Measurements from ENCODE around the gene TSC22D1. TPM values are rescaled to one million over a fixed set of nuclear protein-coding genes. Genes with fewer than 3 reads are reported as not detected.

TSC22D1 gene
- total RNA-seq, 2 donors from 2014 or later, result 30.7 to 50.1 TPM

GRCh38 chr13:44574466-44574855, 1.7 kb downstream of the TSC22D1 start:
- no peak overlapping the region for H3K27ac ChIP-seq
- H3K4me1 ChIP-seq, result peaks cover 47% of the 10 kb centered on the region
- H3K36me3 ChIP-seq (replicated peaks in 1 of 2; ENCODE audit: insufficient read depth in 1 of 2, low read depth in 2 of 2), result no peaks in the 10 kb centered on the region
- H3K9me3 ChIP-seq, result no peaks in the 10 kb centered on the region
- no peaks in the 10 kb centered on the region for H3K27me3 ChIP-seq
- no peak overlapping the region for H3K4me3 ChIP-seq
- ATAC-seq (no peak), DNase-seq (no peak)
- no peak for TF ChIP-seq CTCF (IDR thresholded peaks at IDR 0.05)
- TF ChIP-seq POLR2A (IDR thresholded peaks at IDR 0.05), result no peak
- whole genome bisulfite sequencing, 2 donors, result 64 to 65% methylated on average over 1 of the region's 1 CpG
- intact Hi-C loops (cut with DNase I), result no loop called here

- Histone ChIP-seq H3K27ac (peak overlapping the region in 2 of 4 donors; percentile 25 to 26), H3K9me3 (no peaks in the 10 kb centered on the region), H3K36me3 (replicated peaks in 1 of 2; ENCODE audit: insufficient read depth in 1 of 2, low read depth in 2 of 2) (no peaks in the 10 kb centered on the region), H3K4me1 (peaks cover 47% of the 10 kb centered on the region), H3K4me3 (no peak overlapping the region), H3K27me3 (no peaks in the 10 kb centered on the region)
- ATAC-seq (no peak), DNase-seq (peak; percentile 22 to 66 (median 41))
- peak in 4 of 7 experiments; percentile 39 to 59 (median 46) for TF ChIP-seq CTCF (IDR thresholded peaks at IDR 0.05)
- no peak for TF ChIP-seq POLR2A (IDR thresholded peaks at IDR 0.05)
- intact Hi-C loops (cut with DNase I), result no loop called here
- WGBS, 2 donors, result 50 to 85% methylated on average over 3 to 4 of the region's 4 CpGs
Measured at GRCh38 chr13:44573790-44574465, 2.2 kb downstream of the TSC22D1 start.

GRCh38 chr13:44573071-44573470, 3.1 kb downstream of the TSC22D1 start:
- Histone ChIP-seq H3K27me3 (no peaks in the 10 kb centered on the region), H3K4me3 (peak overlapping the region in 1 of 2 donors; percentile 7), H3K9me3 (no peaks in the 10 kb centered on the region), H3K36me3 (replicated peaks in 1 of 2; ENCODE audit: insufficient read depth in 1 of 2, low read depth in 2 of 2) (no peaks in the 10 kb centered on the region), H3K4me1 (peaks cover 41% of the 10 kb centered on the region), H3K27ac (no peak overlapping the region)
- TF ChIP-seq CTCF (IDR thresholded peaks at IDR 0.05), result no peak
- no peak for TF ChIP-seq POLR2A (IDR thresholded peaks at IDR 0.05)
- WGBS, 2 donors, result 93 to 98% methylated on average over 7 of the region's 7 CpGs
- DNase-seq, result no peak
- intact Hi-C loops (cut with DNase I), result no loop called here
- no peak for ATAC-seq

- H3K4me3 ChIP-seq, result no peak overlapping the region
- H3K27ac ChIP-seq, result no peak overlapping the region
- intact Hi-C loops (cut with DNase I), result no loop called here
- TF ChIP-seq POLR2A (IDR thresholded peaks at IDR 0.05), result no peak
- TF ChIP-seq CTCF (IDR thresholded peaks at IDR 0.05), result no peak
- no peaks in the 10 kb centered on the region for H3K36me3 ChIP-seq (replicated peaks in 1 of 2; ENCODE audit: insufficient read depth in 1 of 2, low read depth in 2 of 2)
- H3K4me1 ChIP-seq, result peaks cover 10% of the 10 kb centered on the region
- DNase-seq (no peak), ATAC-seq (no peak)
- no peaks in the 10 kb centered on the region for H3K27me3 ChIP-seq
- H3K9me3 ChIP-seq, result no peaks in the 10 kb centered on the region
Measured at GRCh38 chr13:44566601-44567000, 9.5 kb downstream of the TSC22D1 start.

GRCh38 chr13:44565881-44566280, 10.2 kb downstream of the TSC22D1 start:
- ATAC-seq, result no peak
- intact Hi-C loops (cut with DNase I), result no loop called here
- H3K27ac ChIP-seq, result no peak overlapping the region
- 90 to 98% methylated on average over 3 of the region's 3 CpGs for WGBS, 2 donors
- TF ChIP-seq CTCF (IDR thresholded peaks at IDR 0.05) (no peak), POLR2A (IDR thresholded peaks at IDR 0.05) (no peak)
- H3K9me3 ChIP-seq, result no peaks in the 10 kb centered on the region
- no peak overlapping the region for H3K4me3 ChIP-seq
- DNase-seq, result no peak
- H3K27me3 ChIP-seq, result no peaks in the 10 kb centered on the region
- no peaks in the 10 kb centered on the region for H3K36me3 ChIP-seq (replicated peaks in 1 of 2; ENCODE audit: insufficient read depth in 1 of 2, low read depth in 2 of 2)
- peaks cover 17% of the 10 kb centered on the region for H3K4me1 ChIP-seq
